ENCODE data around the gene MLLT6. TPM values are rescaled to one million over a fixed set of nuclear protein-coding genes. Genes with fewer than 3 reads are reported as not detected.

The MLLT6 gene
- total and polyA plus RNA-seq, 2 of the 13 experiments (the other 11 are each of a cell fraction or from before 2014, with no cell fraction given): 50.7 to 69.5 TPM

GRCh38 chr17:38733982-38734973, 29.2 kb downstream of the MLLT6 start (continued):
- TF ChIP-seq, protein P1, sequence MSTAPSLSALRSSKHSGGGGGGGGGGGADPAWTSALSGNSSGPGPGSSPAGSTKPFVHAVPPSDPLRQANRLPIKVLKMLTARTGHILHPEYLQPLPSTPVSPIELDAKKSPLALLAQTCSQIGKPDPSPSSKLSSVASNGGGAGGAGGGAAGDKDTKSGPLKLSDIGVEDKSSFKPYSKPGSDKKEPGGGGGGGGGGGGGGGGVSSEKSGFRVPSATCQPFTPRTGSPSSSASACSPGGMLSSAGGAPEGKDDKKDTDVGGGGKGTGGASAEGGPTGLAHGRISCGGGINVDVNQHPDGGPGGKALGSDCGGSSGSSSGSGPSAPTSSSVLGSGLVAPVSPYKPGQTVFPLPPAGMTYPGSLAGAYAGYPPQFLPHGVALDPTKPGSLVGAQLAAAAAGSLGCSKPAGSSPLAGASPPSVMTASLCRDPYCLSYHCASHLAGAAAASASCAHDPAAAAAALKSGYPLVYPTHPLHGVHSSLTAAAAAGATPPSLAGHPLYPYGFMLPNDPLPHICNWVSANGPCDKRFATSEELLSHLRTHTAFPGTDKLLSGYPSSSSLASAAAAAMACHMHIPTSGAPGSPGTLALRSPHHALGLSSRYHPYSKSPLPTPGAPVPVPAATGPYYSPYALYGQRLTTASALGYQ (CRISPR knock-in tag; IDR thresholded peaks at IDR 0.05): no peak
- TF ChIP-seq JDP2 (CRISPR knock-in tag; IDR thresholded peaks at IDR 0.05; ENCODE audit: borderline replicate concordance) (no peak), ZNF432 (CRISPR knock-in tag; IDR thresholded peaks at IDR 0.05; ENCODE audit: borderline replicate concordance) (no peak), NR2F2 (IDR thresholded peaks at IDR 0.05; ENCODE audit: borderline replicate concordance, low read depth) (no peak; the same call in 1 of the 2 replicates), DMAP1 (CRISPR knock-in tag; IDR thresholded peaks at IDR 0.05) (no peak), ZNF44 (CRISPR knock-in tag; IDR thresholded peaks at IDR 0.05) (no peak), ZSCAN5A (CRISPR knock-in tag; IDR thresholded peaks at IDR 0.05; ENCODE audit: borderline replicate concordance) (no peak), ZNF484 (CRISPR knock-in tag; IDR thresholded peaks at IDR 0.05; ENCODE audit: borderline replicate concordance, low read depth) (no peak), SMAD1 (CRISPR knock-in tag; IDR thresholded peaks at IDR 0.05; ENCODE audit: borderline replicate concordance, low read depth) (no peak), TBX2 (CRISPR knock-in tag; IDR thresholded peaks at IDR 0.05; ENCODE audit: borderline replicate concordance) (peak; percentile 56; the same call in 1 of the 2 replicates), ZNF550 (CRISPR knock-in tag; IDR thresholded peaks at IDR 0.05; ENCODE audit: borderline replicate concordance) (no peak), MIXL1 (CRISPR knock-in tag; IDR thresholded peaks at IDR 0.05) (no peak), MAFF (IDR thresholded peaks at IDR 0.05; ENCODE audit: low read depth, low read length) (no peak), TSC22D2 (CRISPR knock-in tag; IDR thresholded peaks at IDR 0.05; ENCODE audit: borderline replicate concordance) (no peak), HNF1A (IDR thresholded peaks at IDR 0.05; ENCODE audit: low read depth) (no peak), HNF1A (CRISPR knock-in tag; IDR thresholded peaks at IDR 0.05; ENCODE audit: borderline replicate concordance) (peak; percentile 14; the same call in 1 of the 2 replicates)
- TF ChIP-seq, protein P2, sequence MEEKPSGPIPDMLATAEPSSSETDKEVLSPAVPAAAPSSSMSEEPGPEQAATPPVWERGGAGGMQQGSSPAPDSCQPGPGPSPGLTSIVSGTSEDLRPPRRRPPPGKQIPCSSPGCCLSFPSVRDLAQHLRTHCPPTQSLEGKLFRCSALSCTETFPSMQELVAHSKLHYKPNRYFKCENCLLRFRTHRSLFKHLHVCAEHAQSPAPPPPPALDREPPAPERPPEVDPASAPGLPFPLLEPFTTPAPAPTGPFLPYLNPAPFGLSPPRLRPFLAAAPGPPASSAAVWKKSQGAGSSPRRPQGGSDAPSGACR (CRISPR knock-in tag; IDR thresholded peaks at IDR 0.05): no peak
- TF ChIP-seq, protein P3, sequence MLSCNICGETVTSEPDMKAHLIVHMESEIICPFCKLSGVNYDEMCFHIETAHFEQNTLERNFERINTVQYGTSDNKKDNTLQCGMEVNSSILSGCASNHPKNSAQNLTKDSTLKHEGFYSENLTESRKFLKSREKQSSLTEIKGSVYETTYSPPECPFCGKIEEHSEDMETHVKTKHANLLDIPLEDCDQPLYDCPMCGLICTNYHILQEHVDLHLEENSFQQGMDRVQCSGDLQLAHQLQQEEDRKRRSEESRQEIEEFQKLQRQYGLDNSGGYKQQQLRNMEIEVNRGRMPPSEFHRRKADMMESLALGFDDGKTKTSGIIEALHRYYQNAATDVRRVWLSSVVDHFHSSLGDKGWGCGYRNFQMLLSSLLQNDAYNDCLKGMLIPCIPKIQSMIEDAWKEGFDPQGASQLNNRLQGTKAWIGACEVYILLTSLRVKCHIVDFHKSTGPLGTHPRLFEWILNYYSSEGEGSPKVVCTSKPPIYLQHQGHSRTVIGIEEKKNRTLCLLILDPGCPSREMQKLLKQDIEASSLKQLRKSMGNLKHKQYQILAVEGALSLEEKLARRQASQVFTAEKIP (CRISPR knock-in tag; IDR thresholded peaks at IDR 0.05; ENCODE audit: borderline replicate concordance): no peak

Data from HepG2 (cell line).